Stimulated activated CD4-positive, alpha-beta T cell treated with anti-CD3 and anti-CD28 coated beads, Interleukin-4, amount 100 ng/mL, for 1 hour (primary cell): Measurements from ENCODE around the gene MMP2.

ENCODE experiments used
- DNase-seq: peaks from one replicate; pipeline ENCODE4 v3.0.0-alpha.2; 2020

MMP2 gene

DNA sequence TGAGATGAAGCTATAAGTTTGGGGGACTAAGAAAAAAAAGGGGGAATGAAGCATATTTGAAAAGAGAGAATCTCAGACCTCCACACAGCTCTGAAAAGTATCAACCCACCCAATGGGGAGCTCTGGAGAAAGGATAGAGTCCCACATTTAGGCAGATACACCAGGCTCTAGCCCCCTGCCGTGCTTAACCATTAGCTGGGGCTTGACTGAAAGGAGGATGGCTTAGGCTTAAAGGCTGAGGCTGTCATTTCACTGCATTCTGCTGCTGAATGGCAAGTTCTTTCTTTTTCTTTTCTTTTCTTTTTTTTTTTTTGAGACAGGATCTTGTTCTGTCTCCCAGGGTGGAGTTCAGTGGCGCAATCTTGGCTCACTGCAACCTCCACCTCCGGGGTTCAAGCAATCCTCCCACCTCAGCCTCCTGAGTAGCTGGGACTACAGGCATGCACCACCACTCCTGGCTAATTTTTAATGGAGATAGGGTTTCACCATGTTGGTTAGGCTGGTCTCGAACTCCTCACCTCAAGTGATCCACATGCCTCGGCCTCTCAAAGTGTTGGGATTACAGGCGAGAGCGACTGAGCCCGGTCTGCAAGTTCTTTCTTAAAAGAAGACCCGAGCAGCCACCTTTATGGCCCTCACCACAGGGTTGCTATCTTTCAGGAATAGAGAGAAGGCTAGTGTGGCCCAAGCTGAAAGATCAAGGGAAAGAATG lies 9.0 kb upstream of the MMP2 start:
- DNase-seq: no peak

DNA sequence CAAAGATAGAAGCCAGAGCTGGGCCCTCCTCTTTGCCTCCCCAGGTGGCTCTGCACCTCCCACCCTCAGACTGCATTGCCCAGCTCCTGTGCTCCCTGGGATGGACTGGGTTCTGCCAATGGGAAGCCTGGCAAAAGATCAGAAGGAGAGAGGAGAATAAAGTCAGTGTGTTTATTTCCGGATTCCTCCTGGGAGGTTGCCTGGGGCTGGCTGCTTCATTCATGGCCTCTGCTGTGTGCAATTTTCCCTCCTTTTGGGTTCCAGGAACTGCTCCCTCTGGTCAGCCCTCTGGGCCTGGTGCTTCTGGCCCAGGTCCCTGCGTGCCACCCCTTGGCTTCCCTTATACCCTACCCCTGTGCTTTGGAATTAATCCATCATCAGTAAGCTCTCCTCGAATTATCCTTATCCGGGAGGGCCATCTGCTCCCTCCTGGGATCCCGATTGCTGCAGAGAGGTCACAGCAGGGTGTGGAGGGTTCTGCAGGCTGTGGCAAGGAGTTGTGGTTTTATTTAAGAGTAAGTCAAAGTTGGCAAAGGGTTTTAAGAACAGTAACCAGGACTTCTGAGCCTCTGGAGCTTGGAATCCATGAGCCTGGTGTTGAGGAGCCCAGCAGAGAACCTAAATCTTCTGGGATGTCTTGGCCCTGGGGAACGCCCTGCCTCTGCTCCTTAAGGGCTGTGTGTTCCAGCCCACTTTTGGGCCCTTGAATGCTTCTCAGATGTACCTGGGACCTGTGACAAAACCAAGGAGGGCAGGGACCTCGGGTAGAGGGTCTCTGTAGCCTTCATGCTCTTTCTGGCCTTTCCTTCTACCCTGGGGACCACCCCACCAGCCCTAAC lies 8.2 kb upstream of the MMP2 start:
- no peak for DNase-seq

DNA sequence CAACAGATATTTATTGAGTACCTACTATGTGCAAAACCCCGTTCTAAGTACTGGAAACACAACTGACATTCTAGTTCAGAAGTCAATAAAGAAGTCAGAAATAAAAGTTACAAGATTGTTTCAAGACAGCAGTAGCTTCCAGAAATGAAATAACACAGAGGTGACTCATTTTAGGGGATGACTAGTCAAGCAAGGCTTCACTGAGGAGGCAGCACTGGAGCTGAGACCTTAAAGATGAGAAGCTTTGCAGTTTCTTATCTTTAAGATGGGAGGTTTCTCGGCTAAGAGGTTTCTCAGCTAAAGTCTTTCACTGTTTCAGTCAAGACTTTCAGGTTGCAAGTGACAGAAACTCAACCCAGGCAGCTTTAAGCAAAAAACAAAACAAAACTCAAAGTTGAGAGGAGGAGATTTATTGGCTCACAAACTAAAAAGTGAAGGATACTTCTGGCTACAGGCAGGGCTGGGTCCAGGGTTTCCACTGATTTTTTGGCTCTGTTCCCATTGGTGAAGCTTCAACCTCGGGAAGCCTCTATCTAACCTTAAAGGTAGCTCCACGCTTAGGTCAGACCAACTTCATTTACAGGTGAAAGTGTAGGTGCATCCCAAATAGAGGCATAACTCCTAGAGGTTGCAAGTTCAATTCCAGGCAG lies 7.4 kb upstream of the MMP2 start:
- no peak for DNase-seq

DNA sequence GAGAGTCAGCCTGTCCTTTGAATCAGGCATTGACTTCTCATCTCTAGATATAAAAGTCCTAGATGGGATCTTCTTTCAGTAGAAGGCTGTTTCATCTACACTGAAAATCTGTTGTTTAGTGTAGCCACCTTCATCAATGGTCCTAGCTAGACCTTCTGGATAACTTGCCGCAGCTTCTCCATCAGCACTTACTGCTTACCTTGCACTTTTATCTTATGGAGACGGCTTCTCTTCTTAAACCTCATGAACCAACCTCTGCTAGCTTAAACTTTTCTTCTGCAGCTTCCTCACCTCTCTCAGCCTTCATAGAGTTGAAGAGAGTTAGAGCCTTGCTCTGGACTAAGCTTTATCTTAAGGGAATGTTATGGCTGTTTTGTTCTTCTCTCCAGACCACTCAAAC lies 5.4 kb upstream of the MMP2 start:
- no peak for DNase-seq

DNA sequence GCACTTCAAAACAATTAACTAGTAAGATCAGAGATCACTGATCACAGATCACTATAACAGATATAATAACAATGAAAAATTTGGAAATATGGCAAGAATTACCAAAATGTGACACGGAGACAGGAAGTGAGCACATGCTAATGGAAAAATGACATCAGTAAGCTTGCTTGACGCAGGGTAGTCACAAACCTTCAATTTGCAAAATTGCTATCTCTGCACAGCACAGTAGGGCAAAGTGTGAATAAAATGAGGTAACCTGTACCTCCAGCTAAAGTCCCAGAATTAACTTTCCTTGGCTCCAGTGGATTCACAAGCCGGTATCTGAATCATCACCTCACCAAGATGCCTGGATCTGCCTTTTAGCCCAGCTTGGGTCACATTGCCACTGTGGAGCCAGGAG lies 4.2 kb upstream of the MMP2 start:
- no peak for DNase-seq

DNA sequence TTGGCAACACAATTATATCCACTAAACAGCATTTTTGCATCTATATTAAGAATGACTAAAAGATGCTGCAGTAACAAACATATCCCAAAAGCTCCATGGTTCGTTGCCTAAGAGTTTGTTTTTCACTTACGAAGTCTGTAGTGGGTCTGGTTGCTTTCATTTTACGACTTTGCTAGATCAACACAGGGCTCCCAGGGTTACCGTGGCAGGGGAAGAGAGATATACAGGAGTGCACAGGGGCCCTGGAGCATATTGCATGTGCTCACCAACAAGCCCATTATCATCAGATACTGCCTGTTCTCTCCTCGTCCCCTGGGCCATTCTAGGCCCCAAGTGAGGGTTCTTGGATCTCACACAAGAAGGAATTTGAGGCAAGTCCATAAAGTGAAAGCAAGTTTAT lies 3.1 kb upstream of the MMP2 start:
- no peak for DNase-seq

DNA sequence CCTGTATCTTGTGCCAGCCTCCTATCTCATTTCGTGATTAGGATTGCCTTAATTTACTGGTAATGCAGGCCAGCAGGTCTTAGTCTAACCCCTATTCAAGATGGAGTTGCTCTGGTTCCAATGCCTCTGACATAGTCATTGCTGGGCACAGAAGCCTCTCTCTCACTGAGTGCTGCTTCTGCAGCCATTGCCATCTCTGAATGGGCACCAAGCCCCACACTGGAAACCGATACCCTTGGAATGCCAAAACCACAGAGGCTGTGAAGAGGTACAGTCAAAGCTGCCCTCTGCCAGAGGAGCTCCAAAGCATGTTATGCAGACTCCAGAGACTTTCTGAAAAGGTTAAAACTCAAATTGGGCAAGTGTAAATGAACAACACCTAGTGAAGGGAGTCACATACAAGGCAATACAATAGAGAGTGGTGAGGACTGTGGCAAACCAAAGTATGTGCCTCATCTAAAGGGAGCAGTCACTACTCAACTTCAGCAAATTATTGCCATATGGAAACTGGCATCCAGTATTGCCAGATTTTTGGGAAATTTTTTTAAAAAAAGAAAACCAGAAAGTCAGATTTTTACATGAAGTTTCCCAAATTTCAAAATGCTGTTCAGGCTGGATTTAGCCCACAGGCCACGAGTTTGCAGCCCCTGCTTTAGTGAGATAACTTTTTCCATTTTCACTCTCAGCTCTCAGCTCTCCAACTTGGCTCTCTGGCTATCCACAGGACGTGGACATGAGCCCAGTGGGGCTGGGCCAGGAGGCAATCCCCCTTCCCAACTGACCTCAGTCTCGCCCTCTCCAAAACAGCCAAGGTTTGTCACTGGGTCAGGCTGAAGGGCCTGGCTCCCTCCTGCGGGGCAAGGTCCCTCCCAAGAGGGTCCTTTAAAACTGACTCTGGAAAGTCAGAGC lies 2.1 kb upstream of the MMP2 start:
- DNase-seq: no peak

DNA sequence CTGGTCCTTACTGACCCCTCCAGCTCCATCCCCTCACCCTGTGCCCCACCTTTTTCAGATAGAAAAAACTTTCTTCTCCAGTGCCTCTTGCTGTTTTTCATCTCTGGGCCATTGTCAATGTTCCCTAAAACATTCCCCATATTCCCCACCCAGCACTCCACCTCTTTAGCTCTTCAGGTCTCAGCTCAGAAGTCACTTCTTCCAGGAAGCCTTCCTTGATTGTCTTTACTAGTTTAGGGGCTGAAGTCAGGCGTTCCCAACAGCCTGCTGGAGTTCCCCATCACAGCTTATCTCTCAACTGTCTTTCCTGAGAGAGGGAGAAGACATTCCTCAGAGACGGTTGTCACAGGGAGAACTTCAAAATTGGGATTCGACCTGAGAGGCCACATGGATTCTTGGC lies 1.3 kb upstream of the MMP2 start:
- DNase-seq: no peak

DNA sequence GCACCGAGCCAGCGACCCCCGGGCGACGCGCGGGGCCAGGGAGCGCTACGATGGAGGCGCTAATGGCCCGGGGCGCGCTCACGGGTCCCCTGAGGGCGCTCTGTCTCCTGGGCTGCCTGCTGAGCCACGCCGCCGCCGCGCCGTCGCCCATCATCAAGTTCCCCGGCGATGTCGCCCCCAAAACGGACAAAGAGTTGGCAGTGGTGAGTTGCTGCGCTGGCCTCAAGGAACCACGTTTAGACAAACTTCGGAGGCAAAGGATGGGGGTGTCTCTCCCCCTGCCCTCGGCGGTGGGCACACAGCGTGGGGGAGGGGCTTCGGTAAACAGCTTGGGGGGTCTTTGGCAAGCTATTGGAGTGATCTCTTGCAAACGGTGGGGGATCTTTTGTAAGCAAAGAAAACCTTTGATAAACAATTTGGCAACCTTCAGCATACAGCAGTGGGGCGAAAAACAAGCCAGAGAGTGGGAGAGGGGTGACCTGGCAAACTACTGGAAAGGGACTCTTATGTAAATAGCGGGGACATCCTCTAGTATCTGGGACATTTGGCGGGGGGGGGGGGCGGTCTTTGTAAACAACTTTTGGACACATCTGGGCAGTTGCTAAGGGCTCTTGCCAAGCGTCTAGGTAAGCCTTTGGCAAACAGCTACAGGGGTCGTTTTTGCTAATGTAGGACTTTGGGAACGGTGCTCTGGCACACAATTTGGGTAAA lies 587 bp downstream of the MMP2 start:
- no peak for DNase-seq

DNA sequence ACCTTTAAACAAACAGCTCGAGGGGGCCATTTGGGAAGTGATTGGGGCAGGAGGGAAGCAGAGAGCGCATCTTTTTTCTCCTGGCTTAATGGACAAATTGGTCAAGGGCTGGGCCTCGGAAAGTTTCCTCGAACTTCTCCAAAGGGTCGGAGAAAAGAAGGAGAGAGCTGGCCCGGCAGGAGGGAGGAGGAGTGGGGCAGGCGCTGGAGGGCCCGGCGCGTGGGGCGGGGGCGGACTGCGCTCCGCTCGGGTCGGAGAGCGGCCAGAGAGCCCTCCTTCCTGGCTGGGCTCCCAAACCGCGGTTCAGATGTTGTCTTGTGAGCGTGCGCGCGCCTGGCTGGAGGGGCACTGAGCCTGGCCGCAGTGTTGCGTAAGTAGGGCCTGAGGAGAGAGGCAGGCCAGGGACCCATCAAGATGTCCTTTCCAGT lies 1.2 kb downstream of the MMP2 start:
- no peak for DNase-seq

DNA sequence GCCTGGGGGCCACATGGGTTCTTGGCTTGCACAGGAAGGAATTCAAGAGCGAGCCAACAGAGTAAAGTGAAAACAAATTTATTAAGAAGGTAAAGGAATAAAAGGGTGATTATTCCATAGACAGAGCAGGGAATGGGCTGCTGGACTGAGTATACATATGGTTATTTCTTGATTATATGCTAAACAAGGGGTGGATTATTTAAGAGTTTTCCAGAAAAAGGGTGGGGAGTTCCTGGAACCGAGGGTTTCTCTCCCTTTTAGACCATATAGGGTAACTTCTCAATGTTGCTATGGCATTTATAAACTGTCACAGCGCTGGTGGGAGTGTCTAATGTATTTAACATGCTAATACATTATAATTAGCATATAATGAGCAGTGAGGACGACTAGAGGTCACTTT lies 2.0 kb downstream of the MMP2 start:
- no peak for DNase-seq

DNA sequence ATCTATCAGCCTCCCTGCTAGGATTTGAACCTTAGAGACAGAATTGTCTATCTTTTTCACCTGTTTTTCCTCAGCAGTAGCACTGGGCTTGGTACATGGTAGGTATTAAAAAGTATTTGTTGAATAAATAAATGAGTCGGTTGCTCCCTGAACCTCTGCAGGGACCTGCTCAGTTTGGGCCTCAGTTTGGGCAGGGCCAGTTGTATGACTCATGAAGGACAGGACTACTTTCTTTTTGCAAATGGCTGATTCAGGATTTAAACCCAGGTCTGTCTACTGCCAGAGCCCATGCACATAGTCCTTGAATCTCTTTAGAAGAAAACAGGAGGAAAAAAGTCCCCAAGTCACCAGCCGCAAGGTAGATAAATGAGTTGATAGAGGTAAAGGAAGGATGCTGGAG lies 3.1 kb downstream of the MMP2 start:
- no peak for DNase-seq

DNA sequence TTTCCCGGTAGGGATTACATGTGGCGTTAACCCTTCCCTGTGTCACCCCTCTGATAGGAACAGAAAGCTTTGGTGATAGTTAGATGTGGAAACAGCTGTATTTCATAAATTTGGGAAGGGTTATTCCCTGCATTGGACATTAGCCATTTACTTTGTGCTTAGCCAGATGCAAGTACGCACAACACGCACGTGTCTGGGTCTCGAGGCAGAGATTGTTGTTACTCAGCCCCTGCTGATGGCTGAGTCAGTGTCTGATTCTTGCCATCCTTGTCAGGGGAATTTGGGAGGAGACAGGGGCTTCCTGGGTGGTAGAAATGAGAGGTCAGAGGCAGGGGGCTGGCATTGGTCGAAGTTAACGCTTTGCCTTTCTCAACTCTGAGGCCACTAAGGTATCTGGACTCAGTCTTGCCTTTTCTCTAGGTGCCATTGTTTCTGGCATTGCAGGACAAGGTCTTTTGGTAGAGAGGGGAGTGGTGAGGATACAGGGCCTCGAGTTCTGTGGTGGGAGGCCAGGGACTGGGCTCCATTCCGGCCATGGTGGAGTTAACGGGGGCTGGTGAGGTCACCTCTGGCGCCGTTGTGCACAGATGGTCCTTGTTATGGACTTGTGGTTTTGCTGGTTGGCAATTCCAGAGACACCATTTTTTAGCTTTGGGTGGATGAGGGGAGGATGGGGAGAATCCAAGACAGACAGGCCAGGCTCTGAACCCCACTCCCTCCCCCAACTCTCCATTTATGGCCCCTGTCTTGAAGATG lies 8.2 kb downstream of the MMP2 start:
- no peak for DNase-seq

DNA sequence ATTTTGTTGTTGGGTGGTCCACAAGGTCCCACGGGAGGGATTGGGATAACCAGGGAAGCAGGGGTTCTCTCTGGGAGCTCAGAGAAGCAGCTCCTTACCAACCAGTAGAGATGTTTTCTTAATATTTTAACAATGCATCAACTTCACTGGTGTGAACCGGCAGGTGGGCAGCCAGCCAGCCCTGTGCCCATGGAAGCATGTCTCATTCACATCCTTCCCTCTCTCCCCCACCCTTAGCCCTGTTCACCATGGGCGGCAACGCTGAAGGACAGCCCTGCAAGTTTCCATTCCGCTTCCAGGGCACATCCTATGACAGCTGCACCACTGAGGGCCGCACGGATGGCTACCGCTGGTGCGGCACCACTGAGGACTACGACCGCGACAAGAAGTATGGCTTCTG lies 9.3 kb downstream of the MMP2 start:
- DNase-seq: no peak

DNA sequence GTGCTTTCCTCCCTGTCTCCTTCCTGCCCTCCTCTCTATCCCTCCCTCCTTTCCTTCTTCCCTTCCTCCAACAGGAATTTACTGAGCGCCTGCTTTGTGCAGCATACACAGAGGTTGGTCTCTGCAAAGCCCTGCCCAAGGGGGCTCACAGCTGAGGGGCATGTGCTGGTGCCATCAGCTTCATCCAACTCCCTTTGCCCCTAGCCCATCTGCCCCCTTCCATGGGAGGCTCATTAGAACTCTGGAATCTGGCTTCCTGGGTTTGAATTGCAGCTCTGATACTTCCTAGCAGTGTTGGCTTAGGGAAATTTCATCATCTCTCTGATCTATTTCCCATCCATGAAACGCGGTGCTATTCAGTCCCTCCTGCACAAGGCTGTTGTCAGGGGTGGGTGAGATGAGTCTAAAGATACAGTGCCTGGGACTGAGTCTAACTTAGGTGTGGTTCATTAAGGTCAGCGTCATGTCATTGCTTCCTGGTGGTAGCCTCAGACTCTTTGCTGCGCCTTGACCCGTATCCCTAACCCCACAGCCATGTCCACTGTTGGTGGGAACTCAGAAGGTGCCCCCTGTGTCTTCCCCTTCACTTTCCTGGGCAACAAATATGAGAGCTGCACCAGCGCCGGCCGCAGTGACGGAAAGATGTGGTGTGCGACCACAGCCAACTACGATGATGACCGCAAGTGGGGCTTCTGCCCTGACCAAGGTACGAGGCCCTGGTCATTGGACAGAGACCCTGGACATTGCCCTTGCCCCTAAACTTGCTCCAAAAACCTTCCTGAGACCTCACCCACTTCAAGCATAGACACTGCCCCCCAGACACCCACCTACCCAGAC lies 10.3 kb downstream of the MMP2 start:
- DNase-seq: no peak

DNA sequence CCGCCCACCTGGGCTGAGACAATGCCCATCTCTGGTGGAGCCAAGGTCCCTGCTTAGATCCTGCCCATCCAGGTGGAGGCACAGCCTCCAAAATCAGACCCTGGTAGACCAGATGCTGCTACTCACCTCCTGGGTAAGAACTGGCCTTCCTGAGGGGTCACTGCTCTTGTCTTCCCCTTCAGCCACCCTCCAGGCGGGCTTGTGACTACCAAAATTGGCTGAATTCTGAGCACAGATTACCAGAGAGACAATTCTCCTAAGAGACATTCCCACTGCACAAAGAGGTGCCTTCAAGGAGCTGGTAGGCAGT lies 10.9 kb downstream of the MMP2 start:
- no peak for DNase-seq

DNA sequence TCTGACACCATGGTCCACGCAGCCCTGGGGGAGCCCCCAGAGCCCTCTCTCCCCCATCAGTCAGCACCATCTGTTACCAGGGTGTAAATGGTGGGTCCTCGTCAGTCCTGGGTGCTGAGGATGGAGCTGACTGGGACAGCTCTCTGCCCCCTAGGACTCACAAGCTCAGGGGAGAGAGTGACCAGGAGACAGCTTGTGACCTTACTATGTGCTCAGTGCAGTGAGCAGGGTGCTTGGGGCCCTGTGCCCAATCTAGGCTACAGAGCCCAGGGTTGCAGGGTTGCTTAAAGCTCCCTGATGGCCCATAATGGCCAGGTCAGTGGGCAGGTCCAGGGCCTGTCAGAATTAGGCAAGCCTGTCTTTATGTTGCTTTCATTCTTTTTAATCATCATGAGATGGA lies 11.3 kb downstream of the MMP2 start:
- no peak for DNase-seq

DNA sequence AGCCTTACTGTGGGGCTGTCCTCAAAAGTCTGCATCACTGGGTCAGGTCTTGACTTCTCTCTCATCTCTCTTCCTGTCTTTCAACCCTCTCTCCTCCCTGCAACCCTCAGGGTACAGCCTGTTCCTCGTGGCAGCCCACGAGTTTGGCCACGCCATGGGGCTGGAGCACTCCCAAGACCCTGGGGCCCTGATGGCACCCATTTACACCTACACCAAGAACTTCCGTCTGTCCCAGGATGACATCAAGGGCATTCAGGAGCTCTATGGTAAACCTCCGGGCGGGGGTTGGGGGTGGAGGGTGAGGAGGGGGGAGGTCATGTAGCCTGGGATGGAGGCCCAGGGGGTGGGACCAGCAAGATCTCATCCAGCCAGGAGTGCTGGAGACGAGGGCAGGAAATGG lies 12.7 kb downstream of the MMP2 start:
- DNase-seq: no peak

DNA sequence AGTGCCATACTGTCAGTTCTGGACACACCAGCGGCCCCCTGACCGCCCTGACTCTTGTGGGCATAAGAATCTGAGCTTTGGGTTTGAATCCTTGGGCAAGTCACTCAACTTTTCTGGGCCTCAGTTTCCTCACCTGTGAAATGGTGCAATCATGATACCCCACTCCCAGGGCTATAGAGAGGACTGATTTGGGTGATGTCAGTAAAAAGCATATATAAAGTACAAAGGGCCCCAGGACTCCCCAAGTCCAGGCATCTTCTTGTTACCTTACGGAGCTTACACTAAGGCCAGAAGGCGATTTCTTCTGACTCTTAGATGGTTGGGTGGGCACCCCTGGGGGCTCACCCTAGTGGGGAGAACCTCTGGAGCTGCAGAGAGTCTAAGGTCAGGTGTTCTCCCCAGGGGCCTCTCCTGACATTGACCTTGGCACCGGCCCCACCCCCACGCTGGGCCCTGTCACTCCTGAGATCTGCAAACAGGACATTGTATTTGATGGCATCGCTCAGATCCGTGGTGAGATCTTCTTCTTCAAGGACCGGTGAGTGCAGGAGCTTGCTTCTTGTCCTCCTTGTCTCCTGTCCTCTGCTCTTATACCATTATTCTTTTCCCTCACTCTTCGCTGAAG lies 13.9 kb downstream of the MMP2 start:
- DNase-seq: no peak

DNA sequence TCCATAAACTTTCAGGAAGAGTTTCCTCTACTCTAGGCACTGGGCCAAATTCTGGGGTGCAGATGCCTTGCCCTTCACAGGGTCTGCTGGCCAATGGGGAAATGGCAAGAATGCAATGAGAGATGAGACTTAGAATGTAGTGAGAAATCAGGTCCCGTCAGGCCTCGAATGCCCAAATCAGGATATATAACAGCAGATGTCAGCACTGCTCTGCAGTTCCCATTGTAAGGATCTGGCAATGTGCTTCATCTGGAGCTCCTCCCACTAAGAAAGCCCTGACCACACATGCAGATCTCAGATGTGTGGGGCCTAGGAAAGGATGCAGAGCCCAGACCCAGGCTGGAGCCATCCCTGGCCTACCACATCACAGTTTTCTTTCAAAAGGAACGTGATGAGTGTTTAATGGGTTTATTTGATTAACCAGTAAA lies 16.0 kb downstream of the MMP2 start:
- DNase-seq: no peak
